Skeletal muscle satellite cell (primary cell): ENCODE results near the gene ACOX3.

Experiments
- H3K27me3 ChIP-seq: 2 replicates; pipeline ENCODE4 v1.7.0; 2013; ENCODE audit warnings: low read length; ENCODE audit not compliant: control insufficient read depth, insufficient read depth
- H3K36me3 ChIP-seq: 2 replicates; pipeline ENCODE4 v1.7.0; 2013; ENCODE audit warnings: mild to moderate bottlenecking, control low read depth, low read length; ENCODE audit not compliant: insufficient read depth
- H3K4me1 ChIP-seq: 2 replicates; pipeline ENCODE4 v1.7.0; 2013; ENCODE audit warnings: low read length; ENCODE audit not compliant: control insufficient read depth, insufficient read depth
- H3K4me2 ChIP-seq: 2 replicates; pipeline ENCODE4 v1.7.0; 2013; ENCODE audit warnings: mild to moderate bottlenecking, low read length
- H3K4me3 ChIP-seq: 2 replicates; pipeline ENCODE4 v1.7.0; 2013; ENCODE audit warnings: low read length
- H3K9ac ChIP-seq: 2 replicates; pipeline ENCODE4 v1.7.0; 2013; ENCODE audit warnings: mild to moderate bottlenecking, low read depth, low read length, moderate library complexity
- H3K9me3 ChIP-seq: replicated peaks from 2 replicates; pipeline ENCODE4 v1.7.0; 2013; ENCODE audit warnings: mild to moderate bottlenecking, control low read depth, low read length

The ACOX3 gene

DNA sequence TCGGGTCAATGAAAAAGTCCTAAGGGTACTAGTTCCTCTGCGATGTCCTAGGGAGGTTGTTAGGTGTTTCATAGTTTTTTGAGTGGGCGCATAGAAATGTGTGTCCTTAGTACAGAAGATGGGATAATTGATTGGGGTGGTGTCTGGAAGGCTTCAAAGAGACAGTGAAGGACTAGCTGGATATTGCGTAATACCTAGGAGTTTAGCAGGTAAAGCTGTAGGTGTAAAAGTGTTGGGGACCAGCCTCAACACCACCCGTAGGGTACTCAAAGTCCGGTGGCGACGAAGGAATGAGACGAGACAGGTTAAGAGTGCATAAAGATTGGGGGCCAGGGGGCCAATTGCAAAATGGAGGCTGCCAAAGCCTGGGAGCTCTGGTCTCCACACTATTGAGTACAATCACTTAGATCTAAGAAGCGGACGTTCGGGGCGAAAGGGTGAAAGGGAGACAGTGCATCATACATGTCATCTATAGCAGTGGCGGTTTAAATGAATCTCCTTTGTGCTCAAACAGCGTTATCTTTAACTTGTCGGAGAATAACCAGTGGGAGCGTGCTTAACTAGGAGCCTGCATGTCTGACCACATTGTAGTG, 1.1 kb upstream of the ACOX3 start:
- H3K4me3 ChIP-seq, result peak overlapping the region; percentile 77
- H3K4me1 ChIP-seq, result peaks cover 30% of the 10 kb centered on the region
- peak overlapping the region; percentile 80 for H3K4me2 ChIP-seq
- peaks cover 3% of the 10 kb centered on the region for H3K36me3 ChIP-seq
- H3K9me3 ChIP-seq, result no peaks in the 10 kb centered on the region
- peak overlapping the region; percentile 91 for H3K9ac ChIP-seq
- H3K27me3 ChIP-seq, result no peaks in the 10 kb centered on the region

GRCh38 chr4:8439914-8440491, 520 bp downstream of the ACOX3 start:
- no peaks in the 10 kb centered on the region for H3K27me3 ChIP-seq
- H3K4me1 ChIP-seq, result peaks cover 37% of the 10 kb centered on the region
- peak overlapping the region; percentile 91 for H3K9ac ChIP-seq
- no peaks in the 10 kb centered on the region for H3K9me3 ChIP-seq
- peak overlapping the region; percentile 77 for H3K4me3 ChIP-seq
- peak overlapping the region; percentile 80 for H3K4me2 ChIP-seq
- H3K36me3 ChIP-seq, result no peaks in the 10 kb centered on the region

DNA sequence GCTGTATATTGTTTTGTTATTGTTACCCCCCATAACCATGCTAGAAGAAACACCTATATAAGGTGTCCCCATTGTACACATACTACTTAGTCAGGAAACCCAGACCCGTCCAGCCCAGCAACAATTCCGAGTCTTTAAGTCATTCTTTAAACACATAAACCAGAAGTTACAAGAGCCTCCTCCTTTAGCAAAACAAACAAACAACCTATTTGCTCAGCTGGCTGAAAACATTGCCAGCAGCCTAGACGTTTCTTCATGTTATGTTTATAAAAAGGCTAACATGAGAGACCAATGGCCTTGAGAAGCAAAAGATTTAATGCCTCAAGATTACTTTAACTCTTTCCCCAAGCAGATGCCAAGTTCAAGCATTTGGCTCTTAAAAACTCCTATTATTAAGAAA, 1.4 kb downstream of the ACOX3 start:
- H3K9me3 ChIP-seq, result no peaks in the 10 kb centered on the region
- peak overlapping the region; percentile 91 for H3K9ac ChIP-seq
- peak overlapping the region; percentile 77 for H3K4me3 ChIP-seq
- no peaks in the 10 kb centered on the region for H3K36me3 ChIP-seq
- peaks cover 37% of the 10 kb centered on the region for H3K4me1 ChIP-seq
- H3K4me2 ChIP-seq, result peak overlapping the region; percentile 80
- H3K27me3 ChIP-seq, result no peaks in the 10 kb centered on the region

- no peak overlapping the region for H3K4me3 ChIP-seq
- peaks cover 37% of the 10 kb centered on the region for H3K4me1 ChIP-seq
- H3K27me3 ChIP-seq, result no peaks in the 10 kb centered on the region
- H3K9ac ChIP-seq, result no peak overlapping the region
- H3K9me3 ChIP-seq, result no peaks in the 10 kb centered on the region
- no peaks in the 10 kb centered on the region for H3K36me3 ChIP-seq
- H3K4me2 ChIP-seq, result no peak overlapping the region
These were observed 1.8 kb downstream of the ACOX3 start for GRCh38 chr4:8438743-8439142.

DNA sequence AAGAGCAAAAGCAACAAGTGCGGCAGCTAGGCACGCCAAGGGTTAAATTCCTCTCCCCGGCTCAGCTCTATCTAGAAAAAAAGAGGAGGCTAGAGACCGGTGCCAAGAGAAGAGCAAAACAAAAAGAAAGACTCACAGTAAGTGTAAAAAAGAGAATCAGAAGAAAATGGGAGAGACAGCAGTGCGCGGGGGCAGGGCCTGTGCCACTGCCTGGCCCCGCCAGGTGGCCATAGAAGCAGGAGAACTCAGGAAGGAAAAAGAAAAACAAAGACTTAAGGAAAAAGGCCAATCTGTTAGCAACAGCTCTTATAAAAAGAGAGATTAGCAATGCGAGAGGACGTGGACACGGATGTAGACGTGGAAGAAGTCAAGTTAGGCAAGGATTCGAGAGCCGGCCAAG, 3.2 kb downstream of the ACOX3 start:
- Histone ChIP-seq H3K9me3 (no peaks in the 10 kb centered on the region), H3K9ac (no peak overlapping the region), H3K36me3 (no peaks in the 10 kb centered on the region), H3K27me3 (no peaks in the 10 kb centered on the region), H3K4me2 (peak overlapping the region; percentile 6), H3K4me3 (no peak overlapping the region), H3K4me1 (peaks cover 23% of the 10 kb centered on the region)

DNA sequence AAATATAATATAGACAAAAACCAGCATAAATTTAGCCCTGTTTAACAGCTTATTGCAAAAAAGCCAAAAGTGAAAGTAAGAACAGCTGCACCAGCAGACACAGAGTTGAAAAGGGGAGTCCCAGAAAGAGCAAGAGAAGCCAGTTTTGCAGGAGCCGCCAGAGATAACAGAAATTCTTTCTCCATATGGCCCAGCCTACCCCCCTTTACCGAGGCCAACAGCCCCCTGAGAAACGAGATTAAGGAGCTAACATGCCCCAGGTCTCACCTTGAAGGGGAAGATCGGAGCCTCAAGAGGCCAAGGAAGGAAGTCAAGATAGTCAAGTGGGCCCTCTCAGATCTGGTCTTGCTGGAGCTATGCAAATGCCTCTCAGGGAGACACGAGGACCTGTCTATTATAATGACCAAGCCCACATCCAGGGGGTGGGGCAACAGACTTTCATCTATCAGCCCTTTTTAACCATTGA, 4.8 kb downstream of the ACOX3 start:
- Histone ChIP-seq H3K9me3 (no peaks in the 10 kb centered on the region), H3K36me3 (no peaks in the 10 kb centered on the region), H3K27me3 (no peaks in the 10 kb centered on the region), H3K4me3 (peak overlapping the region; percentile 71), H3K9ac (peak overlapping the region; percentile 64), H3K4me1 (peaks cover 14% of the 10 kb centered on the region), H3K4me2 (peak overlapping the region; percentile 89)

GRCh38 chr4:8434251-8435073, 6.1 kb downstream of the ACOX3 start:
- Histone ChIP-seq H3K4me2 (no peak overlapping the region), H3K9ac (no peak overlapping the region), H3K36me3 (no peaks in the 10 kb centered on the region), H3K9me3 (no peaks in the 10 kb centered on the region), H3K4me3 (no peak overlapping the region), H3K27me3 (no peaks in the 10 kb centered on the region), H3K4me1 (peaks cover 9% of the 10 kb centered on the region)

- H3K4me1 ChIP-seq, result peaks cover 12% of the 10 kb centered on the region
- no peaks in the 10 kb centered on the region for H3K9me3 ChIP-seq
- no peak overlapping the region for H3K9ac ChIP-seq
- no peak overlapping the region for H3K4me3 ChIP-seq
- no peaks in the 10 kb centered on the region for H3K27me3 ChIP-seq
- H3K4me2 ChIP-seq, result no peak overlapping the region
- H3K36me3 ChIP-seq, result no peaks in the 10 kb centered on the region
These were observed 7.4 kb downstream of the ACOX3 start for GRCh38 chr4:8433136-8433535.

GRCh38 chr4:8431553-8431952, 9.0 kb downstream of the ACOX3 start:
- Histone ChIP-seq H3K4me1 (peaks cover 20% of the 10 kb centered on the region), H3K9ac (no peak overlapping the region), H3K36me3 (no peaks in the 10 kb centered on the region)

DNA sequence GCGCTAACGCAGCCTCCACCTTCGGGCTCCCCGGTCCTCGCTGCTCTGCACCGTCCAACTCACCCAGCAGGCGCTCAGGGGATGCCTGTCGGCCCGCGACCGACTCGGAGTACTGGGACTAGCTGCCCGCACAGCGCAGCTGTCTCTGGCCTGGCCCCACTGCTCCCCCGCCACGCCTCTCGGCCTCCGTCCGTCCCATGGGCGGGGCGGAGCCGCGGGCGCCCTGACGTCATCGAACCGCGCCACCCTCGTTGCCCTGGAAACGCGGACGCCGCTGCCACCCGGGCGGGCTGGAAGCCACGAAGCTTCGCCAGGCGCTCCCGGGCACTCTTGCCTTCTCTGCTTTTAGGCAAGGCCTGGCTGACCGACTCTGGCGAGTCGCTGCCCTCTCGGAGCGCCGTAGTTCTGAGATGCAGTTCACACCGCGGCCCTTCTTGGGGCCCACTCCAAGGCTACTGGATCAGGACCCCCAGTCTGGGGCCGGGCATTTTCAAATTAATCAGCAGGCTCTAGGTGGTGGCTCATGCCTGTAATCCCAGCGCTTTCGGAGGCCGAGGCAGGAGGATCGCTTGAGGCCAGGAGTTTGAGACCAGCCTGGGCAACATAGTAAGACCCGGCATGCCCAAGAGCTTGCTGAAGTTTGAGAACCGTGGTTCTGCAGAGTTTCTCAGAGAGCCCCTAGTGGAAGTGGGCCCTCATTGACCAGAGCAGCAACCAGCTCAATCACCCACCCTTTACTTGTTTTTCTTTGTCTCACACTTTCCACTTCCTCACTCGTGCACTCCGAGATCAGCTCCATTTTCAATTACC, 12.0 kb downstream of the ACOX3 start:
- Histone ChIP-seq H3K4me2 (peak overlapping the region; percentile 99), H3K27me3 (no peaks in the 10 kb centered on the region), H3K4me1 (peaks cover 14% of the 10 kb centered on the region), H3K36me3 (no peaks in the 10 kb centered on the region), H3K4me3 (peak overlapping the region; percentile 83), H3K9me3 (no peaks in the 10 kb centered on the region), H3K9ac (peak overlapping the region; percentile 70)

More at GRCh38 chr4:8431553-8431952, 9.0 kb downstream of the ACOX3 start:
- H3K9me3 ChIP-seq, result no peaks in the 10 kb centered on the region
- no peaks in the 10 kb centered on the region for H3K27me3 ChIP-seq
- H3K4me2 ChIP-seq, result no peak overlapping the region
- no peak overlapping the region for H3K4me3 ChIP-seq

DNA sequence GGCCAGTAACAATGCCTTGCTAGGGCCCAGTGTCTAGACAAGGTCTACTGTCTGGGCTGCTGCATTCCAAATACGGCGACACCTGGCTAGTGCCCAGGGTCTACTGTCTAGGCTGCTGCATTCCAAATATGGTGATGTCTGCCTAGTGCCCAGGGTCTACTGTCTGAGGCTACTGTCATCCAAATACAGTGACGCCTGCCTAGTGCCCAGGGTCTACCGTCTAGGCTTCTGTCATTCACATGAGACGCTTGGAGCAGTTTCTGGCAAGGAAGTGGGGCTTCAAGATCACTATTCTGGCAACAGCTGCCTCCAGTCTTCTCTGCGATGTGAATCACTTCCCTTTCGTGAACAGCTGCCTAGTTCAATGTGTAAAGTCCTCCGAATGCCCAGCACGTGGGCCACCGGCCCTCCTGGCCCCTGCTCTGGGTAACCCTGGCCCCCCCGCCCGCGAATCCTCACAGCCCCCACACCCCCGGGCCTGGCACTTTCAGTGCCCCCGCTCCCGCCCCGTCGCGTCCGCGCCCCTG, 12.7 kb downstream of the ACOX3 start:
- peak overlapping the region; percentile 99 for H3K4me2 ChIP-seq
- H3K36me3 ChIP-seq, result no peaks in the 10 kb centered on the region
- H3K27me3 ChIP-seq, result no peaks in the 10 kb centered on the region
- peak overlapping the region; percentile 83 for H3K4me3 ChIP-seq
- H3K9ac ChIP-seq, result peak overlapping the region; percentile 70
- H3K9me3 ChIP-seq, result no peaks in the 10 kb centered on the region
- peaks cover 14% of the 10 kb centered on the region for H3K4me1 ChIP-seq
